B cell (primary cell): ENCODE measurements around the gene DCAF12L1.

Source experiments
- CTCF ChIP-seq: fragments of 200-600 bp; IDR thresholded peaks from one replicate; pipeline ENCODE4 v1.8.0; 2022; ENCODE audit warnings: antibody characterized with exemption, mild to moderate bottlenecking
- EZH2 ChIP-seq: IDR thresholded peaks from 2 replicates; pipeline ENCODE4 v1.6.1; 2012; ENCODE audit warnings: borderline replicate concordance, low read depth, mild to moderate bottlenecking, moderate library complexity, low read length; ENCODE audit not compliant: insufficient read depth, poor library complexity, severe bottlenecking

GRCh38 chrX:126557151-126557550, 4.5 kb upstream of the DCAF12L1 start:
- TF ChIP-seq EZH2 = no peak
- TF ChIP-seq CTCF = no peak
